GM12801 (cell line): Measurements from ENCODE around the gene MPST.

ENCODE experiments used
- TF ChIP-seq, protein P1 (sequence below): IDR thresholded peaks from one replicate; pipeline ENCODE4 v1.5.1; 2011; ENCODE audit warnings: control low read depth; ENCODE audit not compliant: insufficient read length; ENCODE audit errors: extremely low read depth

Gene MPST

DNA sequence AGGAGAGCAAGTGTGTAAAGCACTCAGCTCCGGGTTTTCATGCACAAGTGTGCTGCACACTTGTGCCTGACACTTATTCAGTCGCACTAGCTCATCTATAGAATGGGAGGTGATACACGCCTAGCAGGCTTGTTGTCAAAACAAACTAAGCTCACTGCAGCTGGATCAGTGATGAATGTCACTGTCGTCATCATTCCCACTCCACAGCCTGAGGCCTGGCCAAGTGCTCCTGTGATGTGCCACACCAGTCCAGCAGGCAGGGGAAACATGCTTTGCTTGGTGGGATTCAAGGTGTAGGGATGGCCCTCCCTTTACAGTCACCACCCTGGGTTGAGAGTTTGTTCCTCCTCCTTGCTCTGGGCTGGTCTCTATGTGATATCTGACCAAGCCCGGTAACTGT lies 6.8 kb downstream of the MPST start:
- TF ChIP-seq, protein P1, sequence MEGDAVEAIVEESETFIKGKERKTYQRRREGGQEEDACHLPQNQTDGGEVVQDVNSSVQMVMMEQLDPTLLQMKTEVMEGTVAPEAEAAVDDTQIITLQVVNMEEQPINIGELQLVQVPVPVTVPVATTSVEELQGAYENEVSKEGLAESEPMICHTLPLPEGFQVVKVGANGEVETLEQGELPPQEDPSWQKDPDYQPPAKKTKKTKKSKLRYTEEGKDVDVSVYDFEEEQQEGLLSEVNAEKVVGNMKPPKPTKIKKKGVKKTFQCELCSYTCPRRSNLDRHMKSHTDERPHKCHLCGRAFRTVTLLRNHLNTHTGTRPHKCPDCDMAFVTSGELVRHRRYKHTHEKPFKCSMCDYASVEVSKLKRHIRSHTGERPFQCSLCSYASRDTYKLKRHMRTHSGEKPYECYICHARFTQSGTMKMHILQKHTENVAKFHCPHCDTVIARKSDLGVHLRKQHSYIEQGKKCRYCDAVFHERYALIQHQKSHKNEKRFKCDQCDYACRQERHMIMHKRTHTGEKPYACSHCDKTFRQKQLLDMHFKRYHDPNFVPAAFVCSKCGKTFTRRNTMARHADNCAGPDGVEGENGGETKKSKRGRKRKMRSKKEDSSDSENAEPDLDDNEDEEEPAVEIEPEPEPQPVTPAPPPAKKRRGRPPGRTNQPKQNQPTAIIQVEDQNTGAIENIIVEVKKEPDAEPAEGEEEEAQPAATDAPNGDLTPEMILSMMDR, result no peak

DNA sequence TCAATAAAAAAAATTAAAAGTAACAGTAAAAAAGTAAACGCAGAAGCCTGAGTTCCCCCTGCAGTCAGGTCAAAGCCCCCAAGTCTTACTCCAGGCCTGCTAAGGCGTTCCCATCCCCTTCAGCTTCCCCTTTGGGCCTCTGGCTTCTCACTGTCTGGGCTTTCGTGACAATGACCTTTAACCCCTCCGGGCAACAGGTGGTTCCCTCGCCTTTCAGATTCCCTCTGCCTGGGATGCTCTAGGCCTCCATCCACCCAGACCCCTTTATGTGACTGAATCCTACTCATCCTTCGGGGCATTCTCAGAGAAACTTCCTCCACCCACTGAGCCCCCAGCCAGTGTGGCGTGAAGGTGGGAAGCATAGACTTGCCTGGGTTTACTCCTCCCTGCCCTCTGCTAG lies 8.0 kb downstream of the MPST start:
- TF ChIP-seq, protein P1, result no peak

DNA sequence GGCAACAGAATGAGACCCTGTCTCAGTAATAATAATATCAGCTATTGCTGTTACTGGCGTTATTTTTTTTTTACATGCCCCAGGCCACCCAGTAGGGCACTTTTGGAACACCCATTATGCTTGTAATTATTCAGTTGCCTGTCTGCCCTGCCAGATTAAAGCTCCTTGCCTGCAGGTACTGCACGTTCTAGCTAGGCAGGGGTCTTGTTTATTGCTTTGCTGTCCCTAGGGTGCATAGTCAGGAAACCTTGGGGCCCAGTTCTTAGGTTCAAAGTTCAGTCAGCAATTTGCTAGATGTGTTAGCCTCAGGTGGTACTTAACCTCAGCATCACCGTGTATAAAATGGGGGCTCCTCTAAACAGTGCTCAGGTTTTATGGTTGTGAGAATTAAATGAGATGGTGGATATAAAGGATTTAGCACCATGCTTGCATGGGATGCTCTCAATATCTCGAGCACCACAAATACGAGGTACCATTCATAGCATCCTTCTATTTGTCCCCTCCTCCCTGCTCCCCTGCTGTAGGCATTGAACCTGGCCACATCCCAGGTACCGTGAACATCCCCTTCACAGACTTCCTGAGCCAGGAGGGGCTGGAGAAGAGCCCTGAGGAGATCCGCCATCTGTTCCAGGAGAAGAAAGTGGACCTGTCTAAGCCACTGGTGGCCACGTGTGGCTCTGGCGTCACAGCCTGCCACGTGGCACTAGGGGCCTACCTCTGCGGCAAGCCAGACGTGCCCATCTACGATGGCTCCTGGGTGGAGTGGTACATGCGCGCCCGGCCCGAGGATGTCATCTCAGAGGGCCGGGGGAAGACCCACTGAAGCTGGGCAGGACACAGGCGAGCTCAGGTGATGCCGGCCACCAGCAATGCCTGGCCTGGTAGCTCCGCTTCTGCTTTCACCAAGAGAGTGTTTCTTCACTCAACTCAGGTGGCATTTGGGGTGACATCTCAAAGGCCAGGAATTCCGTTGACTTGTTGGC lies 9.4 kb downstream of the MPST start:
- TF ChIP-seq, protein P1, result no peak

DNA sequence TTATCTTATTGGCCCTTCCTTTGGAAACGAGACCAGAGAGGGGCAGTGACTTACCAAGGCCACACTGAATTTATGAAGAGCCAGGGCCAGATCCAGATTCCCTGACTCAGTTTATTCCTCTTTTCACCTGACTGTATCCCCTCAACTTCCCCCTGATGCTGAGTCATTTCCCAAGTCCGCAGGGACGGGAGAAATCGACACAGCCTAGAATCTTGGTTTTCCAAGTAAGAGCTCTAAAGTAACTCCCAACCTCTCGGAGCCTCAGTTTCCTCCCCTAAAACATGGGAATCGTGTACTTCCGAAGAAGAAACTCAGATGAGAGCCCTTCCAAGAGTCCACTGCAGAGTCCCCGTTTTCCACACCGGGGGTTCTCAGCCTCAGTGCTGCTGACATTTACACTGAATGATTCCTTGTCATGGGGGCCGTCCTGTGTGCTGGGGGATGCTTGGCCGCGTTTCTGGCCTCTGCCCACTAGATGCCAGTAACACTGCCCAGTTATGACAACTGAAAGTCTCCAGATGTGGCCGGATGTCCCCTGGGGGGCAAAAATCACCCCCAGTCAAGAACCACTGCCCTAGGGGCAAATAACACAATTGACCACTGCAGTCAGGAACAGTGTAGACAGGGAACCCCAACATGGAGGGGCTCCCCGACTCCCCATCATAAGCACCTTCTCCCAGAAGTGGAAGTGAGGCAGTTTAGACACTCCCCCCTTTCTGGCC lies 11.2 kb downstream of the MPST start:
- TF ChIP-seq, protein P1, result no peak

DNA sequence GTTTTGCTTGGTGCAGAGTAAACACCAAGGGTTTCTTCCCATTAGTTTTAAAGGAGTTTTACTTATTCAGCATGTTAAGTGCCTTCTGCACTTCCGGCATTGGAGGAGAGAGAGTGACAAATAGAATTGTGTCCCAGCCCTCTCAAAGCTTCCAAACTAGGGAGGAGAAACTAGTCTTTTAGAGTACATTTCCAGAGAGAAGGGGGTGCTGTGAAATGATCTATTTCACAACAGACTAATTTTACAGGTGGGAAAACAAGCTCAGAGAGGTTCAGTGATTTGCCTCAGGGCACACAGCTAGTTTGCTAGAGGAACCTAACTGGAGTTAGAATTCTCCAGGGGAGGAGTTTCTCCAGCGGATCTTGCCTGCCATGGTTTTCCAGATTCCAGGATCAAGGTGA lies 12.6 kb downstream of the MPST start:
- TF ChIP-seq, protein P1, result no peak

DNA sequence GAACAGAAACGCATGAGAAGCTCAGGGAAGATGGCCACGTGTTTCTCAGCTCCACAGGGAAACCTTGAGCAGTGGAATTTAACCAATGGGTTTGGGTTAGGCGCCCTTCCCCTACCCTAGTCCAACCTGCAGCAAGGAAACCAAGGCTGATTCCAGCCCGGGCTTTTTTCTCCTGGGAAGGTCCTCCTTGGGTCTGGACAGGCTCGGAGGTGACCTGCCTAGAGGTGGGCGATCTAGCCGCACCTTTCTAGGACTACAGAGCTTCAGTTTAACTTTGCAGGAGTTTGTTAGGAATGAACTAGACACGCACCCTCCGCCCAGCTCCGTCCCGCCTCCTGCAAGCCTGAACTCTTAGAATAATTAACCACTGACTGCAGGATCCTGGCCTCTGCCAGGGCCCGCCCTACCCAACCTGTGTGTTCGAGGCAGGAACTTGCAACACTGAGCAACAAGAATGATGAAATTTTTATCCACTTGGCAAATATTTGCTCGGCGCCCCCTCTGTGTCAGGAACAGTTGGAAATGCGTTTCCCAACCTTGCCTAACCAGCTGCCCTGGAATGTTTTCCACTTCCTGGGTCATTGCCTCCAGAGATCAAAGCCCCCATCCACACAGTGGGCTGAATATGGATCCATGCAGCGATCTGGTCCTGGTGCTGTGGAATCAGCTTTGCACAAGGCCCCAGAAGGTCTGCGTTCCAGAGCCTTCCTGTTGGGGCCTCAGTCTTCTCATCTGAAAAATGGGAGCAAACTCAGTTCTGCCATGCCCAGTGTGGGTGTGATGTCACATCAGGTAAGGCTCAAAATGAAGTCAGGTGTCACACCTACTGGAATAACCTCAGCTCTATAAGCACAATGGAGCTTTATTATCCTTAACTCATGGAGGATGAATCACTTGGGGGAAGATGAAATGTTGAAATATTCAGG lies 13.3 kb downstream of the MPST start:
- TF ChIP-seq, protein P1, result no peak
